Duodenal mucosa (tissue), 2 donors: Measurements from ENCODE around the gene PSME2.
"Not testable (repeated sequence)": the region's sequence is repeated elsewhere in the genome, so short reads cannot be mapped to it uniquely, and the experiment has no call there.

Experiments
- H3K27ac ChIP-seq: one replicate; pipeline ENCODE4 v1.7.0; 2013; ENCODE audit warnings: low read depth, low read length
- H3K27me3 ChIP-seq, 2 donors: one replicate each; pipeline ENCODE4 v1.7.0; 2013; ENCODE audit warnings: low read length in 2 of 2, control low read depth in 1 of 2; ENCODE audit not compliant: insufficient read depth in 2 of 2, control insufficient read depth in 1 of 2
- H3K36me3 ChIP-seq, 2 donors: one replicate each; pipeline ENCODE4 v1.7.0; 2013; ENCODE audit warnings: low read length in 2 of 2, control low read depth in 1 of 2; ENCODE audit not compliant: insufficient read depth in 2 of 2, control insufficient read depth in 1 of 2
- H3K4me1 ChIP-seq, 2 donors: one replicate each; pipeline ENCODE4 v1.7.0; 2013; ENCODE audit warnings: low read length in 2 of 2, control low read depth in 1 of 2; ENCODE audit not compliant: insufficient read depth in 2 of 2, control insufficient read depth in 1 of 2
- H3K4me3 ChIP-seq, 2 donors: one replicate each; pipeline ENCODE4 v1.7.0; 2013; ENCODE audit warnings: low read length in 2 of 2, low read depth in 1 of 2
- H3K9ac ChIP-seq, 2 donors: one replicate each; pipeline ENCODE4 v1.7.0; 2013; ENCODE audit warnings: low read length in 2 of 2, low read depth in 1 of 2
- H3K9me3 ChIP-seq, 2 donors: one replicate each; pipeline ENCODE4 v1.7.0; 2013; ENCODE audit warnings: low read length in 2 of 2, control low read depth in 1 of 2; ENCODE audit not compliant: control insufficient read depth in 1 of 2

PSME2 gene

GRCh38 chr14:24113801-24114531 is 32.4 kb downstream of the PSME2 start:
- H3K9ac ChIP-seq, result peak overlapping the region; percentile 88 to 99
- peak overlapping the region; percentile 84 to 95 for H3K4me3 ChIP-seq
- peaks cover 28 to 32% of the 10 kb centered on the region in 2 donors for H3K4me1 ChIP-seq
- H3K36me3 ChIP-seq, result peaks cover 14 to 22% of the 10 kb centered on the region in 2 donors
- H3K27ac ChIP-seq, result peak overlapping the region; percentile 100
- no peaks in the 10 kb centered on the region for H3K9me3 ChIP-seq
- no peaks in the 10 kb centered on the region for H3K27me3 ChIP-seq

- Histone ChIP-seq H3K27me3 (no peaks in the 10 kb centered on the region), H3K36me3 (peaks cover 8 to 17% of the 10 kb centered on the region in 2 donors), H3K9me3 (no peaks in the 10 kb centered on the region), H3K27ac (peak overlapping the region; percentile 100), H3K4me1 (peaks cover 33 to 35% of the 10 kb centered on the region in 2 donors), H3K9ac (peak overlapping the region; percentile 88 to 99), H3K4me3 (peak overlapping the region; percentile 84 to 95)
Measured at GRCh38 chr14:24113379-24113800, 33.0 kb downstream of the PSME2 start.

GRCh38 chr14:24110523-24110922 is 35.9 kb downstream of the PSME2 start:
- no peaks in the 10 kb centered on the region for H3K9me3 ChIP-seq
- H3K9ac ChIP-seq, result no peak overlapping the region
- no peaks in the 10 kb centered on the region for H3K36me3 ChIP-seq
- no peaks in the 10 kb centered on the region for H3K27me3 ChIP-seq
- H3K27ac ChIP-seq, result no peak overlapping the region
- peaks cover 17 to 24% of the 10 kb centered on the region in 2 donors for H3K4me1 ChIP-seq
- no peak overlapping the region for H3K4me3 ChIP-seq

- no peaks in the 10 kb centered on the region for H3K27me3 ChIP-seq
- H3K9me3 ChIP-seq, result no peaks in the 10 kb centered on the region
- H3K27ac ChIP-seq, result no peak overlapping the region
- no peak overlapping the region for H3K4me3 ChIP-seq
- H3K4me1 ChIP-seq, result peaks cover 15 to 24% of the 10 kb centered on the region in 2 donors
- H3K9ac ChIP-seq, result no peak overlapping the region
- no peaks in the 10 kb centered on the region for H3K36me3 ChIP-seq
Measured at GRCh38 chr14:24110060-24110459, 36.4 kb downstream of the PSME2 start.

- H3K4me3 ChIP-seq, result no peak overlapping the region
- H3K36me3 ChIP-seq, result peaks cover 6 to 12% of the 10 kb centered on the region in 2 donors
- no peaks in the 10 kb centered on the region for H3K27me3 ChIP-seq
- no peak overlapping the region for H3K27ac ChIP-seq
- peaks cover 17 to 24% of the 10 kb centered on the region in 2 donors for H3K4me1 ChIP-seq
- peak overlapping the region in 1 of 2 donors; percentile 8 for H3K9ac ChIP-seq
- H3K9me3 ChIP-seq, result no peaks in the 10 kb centered on the region
Measured at GRCh38 chr14:24108336-24108874, 38.0 kb downstream of the PSME2 start.

- Histone ChIP-seq H3K4me1 (peaks cover 17 to 24% of the 10 kb centered on the region in 2 donors), H3K4me3 (no peak overlapping the region), H3K27ac (no peak overlapping the region), H3K27me3 (no peaks in the 10 kb centered on the region), H3K9ac (no peak overlapping the region), H3K9me3 (no peaks in the 10 kb centered on the region), H3K36me3 (peaks cover 19 to 27% of the 10 kb centered on the region in 2 donors)
Measured at GRCh38 chr14:24106672-24107271, 39.6 kb downstream of the PSME2 start.

GRCh38 chr14:24105609-24106239 is 40.7 kb downstream of the PSME2 start:
- H3K27me3 ChIP-seq, H3K27ac ChIP-seq, H3K9me3 ChIP-seq, H3K4me3 ChIP-seq, H3K9ac ChIP-seq: not testable (repeated sequence)
- H3K36me3 ChIP-seq, result peaks cover 29 to 36% of the 10 kb centered on the region in 2 donors
- H3K4me1 ChIP-seq, result peaks cover 17 to 18% of the 10 kb centered on the region in 2 donors

- Histone ChIP-seq H3K27ac (no peak overlapping the region), H3K9ac (no peak overlapping the region), H3K4me1 (peaks cover 3 to 12% of the 10 kb centered on the region in 2 donors), H3K4me3 (no peak overlapping the region), H3K27me3 (no peaks in the 10 kb centered on the region), H3K36me3 (peaks cover 49 to 56% of the 10 kb centered on the region in 2 donors), H3K9me3 (no peaks in the 10 kb centered on the region)
Measured at GRCh38 chr14:24103451-24103850, 43.0 kb downstream of the PSME2 start.

- H3K4me1 ChIP-seq, result peaks cover 5 to 19% of the 10 kb centered on the region in 2 donors
- H3K27ac ChIP-seq, result no peak overlapping the region
- no peak overlapping the region for H3K9ac ChIP-seq
- H3K27me3 ChIP-seq, result no peaks in the 10 kb centered on the region
- H3K9me3 ChIP-seq, result no peaks in the 10 kb centered on the region
- H3K36me3 ChIP-seq, result peaks cover 57 to 64% of the 10 kb centered on the region in 2 donors
- H3K4me3 ChIP-seq, result no peak overlapping the region
Measured at GRCh38 chr14:24102357-24103048, 43.9 kb downstream of the PSME2 start.
